Measurements from ENCODE around the gene NR2F1. TPM values are rescaled to one million over a fixed set of nuclear protein-coding genes. Genes with fewer than 3 reads are reported as not detected.

The NR2F1 gene
- total RNA-seq, 2 experiments from 2014 or later = not detected

DNA sequence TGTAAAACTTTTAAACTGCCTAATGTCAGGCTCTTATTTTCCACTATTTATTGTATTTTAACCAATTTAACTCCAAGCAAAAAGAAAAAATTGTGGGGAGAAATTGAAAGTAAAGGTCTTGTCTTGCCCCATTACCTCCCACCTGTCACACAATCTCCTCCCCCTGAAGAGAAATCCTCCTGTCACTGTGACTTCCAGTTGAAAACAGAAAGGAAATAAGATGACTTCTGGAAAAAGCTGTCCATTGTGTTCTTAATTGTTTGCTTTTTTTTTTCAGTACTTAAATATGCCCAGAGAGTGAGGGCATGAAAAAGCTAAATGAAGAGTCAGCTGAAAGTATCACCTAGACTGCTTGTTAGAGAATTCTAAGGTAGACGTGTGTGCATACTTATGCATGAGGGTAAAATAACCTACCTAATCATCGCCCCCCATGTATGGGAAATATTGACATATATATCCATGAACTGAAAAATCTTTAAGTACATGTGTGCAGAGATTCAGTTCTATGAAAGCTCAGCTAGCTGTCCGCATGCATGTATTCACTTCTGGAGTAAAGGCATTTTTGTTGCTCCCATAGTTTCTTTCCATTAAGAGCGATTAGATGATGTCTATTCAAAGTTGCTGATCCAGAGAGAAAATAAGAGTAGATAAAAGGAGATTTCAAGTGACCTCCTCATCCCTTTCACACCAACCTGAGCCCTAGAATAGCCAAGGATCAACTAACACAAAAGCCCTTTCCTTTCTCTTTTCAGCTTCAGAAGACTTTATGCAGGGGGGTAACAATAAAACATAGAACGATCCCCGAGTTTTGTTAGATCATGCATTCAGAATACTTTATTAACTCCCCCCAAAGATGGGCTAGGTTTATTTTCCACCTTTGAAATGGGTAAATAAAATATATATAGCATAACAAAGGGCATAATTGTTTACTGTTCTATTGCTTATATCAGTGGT, 7.3 kb upstream of the NR2F1 start:
- Mint-ChIP-seq H3K4me1 (ENCODE audit: low read depth) (peaks cover 23% of the 10 kb centered on the region), H3K9me3 (no peaks in the 10 kb centered on the region), H3K27me3 (peaks cover 84% of the 10 kb centered on the region), H3K4me3 (no peak overlapping the region), H3K27ac (no peak overlapping the region), H3K36me3 (ENCODE audit: low read depth) (no peaks in the 10 kb centered on the region)
- POLR2A ChIA-PET = no interaction called here
- ATAC-seq = no peak
- DNase-seq = no peak
- intact Hi-C loops (cut with micrococcal nuclease) = no loop called here
- TF ChIP-seq, protein P1, sequence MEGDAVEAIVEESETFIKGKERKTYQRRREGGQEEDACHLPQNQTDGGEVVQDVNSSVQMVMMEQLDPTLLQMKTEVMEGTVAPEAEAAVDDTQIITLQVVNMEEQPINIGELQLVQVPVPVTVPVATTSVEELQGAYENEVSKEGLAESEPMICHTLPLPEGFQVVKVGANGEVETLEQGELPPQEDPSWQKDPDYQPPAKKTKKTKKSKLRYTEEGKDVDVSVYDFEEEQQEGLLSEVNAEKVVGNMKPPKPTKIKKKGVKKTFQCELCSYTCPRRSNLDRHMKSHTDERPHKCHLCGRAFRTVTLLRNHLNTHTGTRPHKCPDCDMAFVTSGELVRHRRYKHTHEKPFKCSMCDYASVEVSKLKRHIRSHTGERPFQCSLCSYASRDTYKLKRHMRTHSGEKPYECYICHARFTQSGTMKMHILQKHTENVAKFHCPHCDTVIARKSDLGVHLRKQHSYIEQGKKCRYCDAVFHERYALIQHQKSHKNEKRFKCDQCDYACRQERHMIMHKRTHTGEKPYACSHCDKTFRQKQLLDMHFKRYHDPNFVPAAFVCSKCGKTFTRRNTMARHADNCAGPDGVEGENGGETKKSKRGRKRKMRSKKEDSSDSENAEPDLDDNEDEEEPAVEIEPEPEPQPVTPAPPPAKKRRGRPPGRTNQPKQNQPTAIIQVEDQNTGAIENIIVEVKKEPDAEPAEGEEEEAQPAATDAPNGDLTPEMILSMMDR (IDR thresholded peaks at IDR 0.05) = no peak
- CTCF ChIA-PET = interaction anchor here (1.1 to 1.3 kb wide), 4 partner anchors 10 to 256 kb away, joined by 3 to 4 read pairs (median 3); no protein-coding TSS in a partner anchor

DNA sequence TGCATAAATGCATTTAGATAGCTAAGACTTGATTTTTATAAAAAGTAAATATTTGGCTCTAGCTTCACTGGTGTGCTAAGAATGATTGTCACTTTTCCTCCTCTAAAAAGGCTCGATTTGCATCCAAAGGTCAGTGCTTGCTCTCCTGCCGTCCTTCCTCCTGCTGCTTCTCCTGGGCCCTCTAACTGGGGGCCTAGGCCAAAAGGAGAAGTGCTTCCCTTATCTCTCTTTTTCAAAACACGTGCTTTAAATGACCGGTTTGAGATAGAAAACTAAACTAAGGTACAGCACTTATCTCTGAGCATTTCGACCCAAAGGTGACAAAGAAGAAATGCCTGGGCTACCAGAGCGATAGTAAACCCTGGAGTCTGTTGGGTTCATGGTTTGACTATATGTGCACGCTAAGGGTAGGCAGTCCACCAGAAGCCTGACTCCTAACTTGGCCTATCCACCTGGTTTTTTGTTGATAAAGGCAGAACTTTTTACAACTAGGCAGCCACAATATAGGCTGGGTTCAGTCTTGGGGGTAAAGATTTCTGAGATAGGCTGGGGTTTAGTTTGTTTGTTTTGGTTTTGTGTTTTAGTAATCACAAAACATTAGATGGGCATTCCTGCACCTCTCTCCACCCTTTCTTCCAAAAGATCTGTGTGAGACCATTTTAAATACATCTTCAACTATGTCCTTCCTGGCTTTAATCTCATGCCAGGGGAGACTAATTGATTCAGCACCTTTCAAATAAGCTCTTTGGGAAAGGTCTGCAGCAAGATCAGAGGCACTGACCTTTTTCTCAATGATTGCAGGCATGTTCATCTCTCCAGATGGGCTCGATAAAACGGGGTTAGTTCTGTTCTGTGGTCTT, 5.8 kb upstream of the NR2F1 start:
- POLR2A ChIA-PET = no interaction called here
- H3K4me3 Mint-ChIP-seq = no peak overlapping the region
- CTCF ChIA-PET = interaction anchor here (1.2 to 1.4 kb wide), 2 partner anchors 21 to 25 kb away, joined by 3 read pairs; no protein-coding TSS in a partner anchor

DNA sequence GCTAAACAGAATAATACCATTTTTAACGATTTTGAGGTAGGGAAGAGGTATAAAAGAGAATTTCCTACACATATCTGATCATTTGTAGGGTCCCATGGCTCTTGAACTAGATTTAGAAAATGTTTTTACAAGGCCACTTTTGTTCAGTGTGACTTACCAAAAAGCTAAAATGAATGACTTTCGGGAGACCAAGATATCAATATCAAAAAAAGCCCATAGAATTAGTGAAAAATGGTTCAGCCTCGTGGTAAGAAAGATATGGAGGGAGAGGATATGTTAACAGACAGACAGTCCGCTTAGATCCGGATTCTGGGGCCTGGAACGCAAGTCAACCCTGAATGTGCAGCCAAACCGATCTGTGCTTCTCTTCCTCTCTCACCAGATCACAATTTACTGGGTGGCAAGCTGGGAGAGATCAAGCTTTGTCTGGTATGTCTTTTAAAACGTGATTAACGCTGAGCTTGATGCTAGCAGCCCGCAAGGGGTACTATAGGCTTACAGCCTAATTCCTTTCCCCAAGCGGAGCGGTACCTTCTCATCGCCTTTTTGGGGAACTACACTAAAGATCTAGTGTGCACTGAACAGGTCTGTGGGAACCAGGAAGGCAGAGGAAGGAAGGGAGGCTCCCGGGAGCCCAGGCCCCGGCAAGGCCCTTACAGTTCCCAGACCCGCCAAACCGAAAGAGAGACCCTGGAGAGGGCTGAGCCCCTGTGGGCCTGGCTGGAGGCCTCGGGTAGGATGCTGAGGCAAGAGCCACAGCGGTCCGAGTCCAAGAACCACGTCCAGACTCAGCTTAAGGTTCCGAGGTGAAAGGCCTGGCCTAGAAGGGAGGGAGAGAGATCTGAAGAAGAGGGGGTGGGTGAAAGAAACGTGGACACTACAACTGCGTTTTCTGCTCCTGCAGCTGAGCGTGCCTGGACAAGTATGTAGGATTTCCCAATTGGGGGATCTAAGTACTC, 4.9 kb upstream of the NR2F1 start:
- no peak overlapping the region for H3K27ac Mint-ChIP-seq
- peaks cover 10% of the 10 kb centered on the region for H3K4me1 Mint-ChIP-seq (ENCODE audit: low read depth)
- no peak overlapping the region for H3K4me3 Mint-ChIP-seq
- TF ChIP-seq, protein P1 (IDR thresholded peaks at IDR 0.05) = no peak
- CTCF ChIA-PET = interaction anchor here (1.4 to 2.0 kb wide), 2 partner anchors 24 to 223 kb away, joined by 3 to 10 read pairs; no protein-coding TSS in a partner anchor
- no peaks in the 10 kb centered on the region for H3K36me3 Mint-ChIP-seq (ENCODE audit: low read depth)
- DNase-seq = no peak
- peaks cover 65% of the 10 kb centered on the region for H3K27me3 Mint-ChIP-seq
- intact Hi-C loops (cut with micrococcal nuclease) = no loop called here
- no peak for ATAC-seq
- no peaks in the 10 kb centered on the region for H3K9me3 Mint-ChIP-seq
- POLR2A ChIA-PET = interaction anchor here (1.3 kb wide), 1 partner anchor 29 kb away, joined by 3 read pairs; no protein-coding TSS in a partner anchor

More for the DNA sequence above, 5.8 kb upstream of the NR2F1 start:
- TF ChIP-seq, protein P1 (IDR thresholded peaks at IDR 0.05) = no peak
- ATAC-seq (no peak), DNase-seq (no peak)
- intact Hi-C loops (cut with micrococcal nuclease) = no loop called here
- H3K36me3 Mint-ChIP-seq (ENCODE audit: low read depth) = no peaks in the 10 kb centered on the region
- H3K4me1 Mint-ChIP-seq (ENCODE audit: low read depth) = peaks cover 15% of the 10 kb centered on the region
- no peak overlapping the region for H3K27ac Mint-ChIP-seq
- peaks cover 74% of the 10 kb centered on the region for H3K27me3 Mint-ChIP-seq
- no peaks in the 10 kb centered on the region for H3K9me3 Mint-ChIP-seq

DNA sequence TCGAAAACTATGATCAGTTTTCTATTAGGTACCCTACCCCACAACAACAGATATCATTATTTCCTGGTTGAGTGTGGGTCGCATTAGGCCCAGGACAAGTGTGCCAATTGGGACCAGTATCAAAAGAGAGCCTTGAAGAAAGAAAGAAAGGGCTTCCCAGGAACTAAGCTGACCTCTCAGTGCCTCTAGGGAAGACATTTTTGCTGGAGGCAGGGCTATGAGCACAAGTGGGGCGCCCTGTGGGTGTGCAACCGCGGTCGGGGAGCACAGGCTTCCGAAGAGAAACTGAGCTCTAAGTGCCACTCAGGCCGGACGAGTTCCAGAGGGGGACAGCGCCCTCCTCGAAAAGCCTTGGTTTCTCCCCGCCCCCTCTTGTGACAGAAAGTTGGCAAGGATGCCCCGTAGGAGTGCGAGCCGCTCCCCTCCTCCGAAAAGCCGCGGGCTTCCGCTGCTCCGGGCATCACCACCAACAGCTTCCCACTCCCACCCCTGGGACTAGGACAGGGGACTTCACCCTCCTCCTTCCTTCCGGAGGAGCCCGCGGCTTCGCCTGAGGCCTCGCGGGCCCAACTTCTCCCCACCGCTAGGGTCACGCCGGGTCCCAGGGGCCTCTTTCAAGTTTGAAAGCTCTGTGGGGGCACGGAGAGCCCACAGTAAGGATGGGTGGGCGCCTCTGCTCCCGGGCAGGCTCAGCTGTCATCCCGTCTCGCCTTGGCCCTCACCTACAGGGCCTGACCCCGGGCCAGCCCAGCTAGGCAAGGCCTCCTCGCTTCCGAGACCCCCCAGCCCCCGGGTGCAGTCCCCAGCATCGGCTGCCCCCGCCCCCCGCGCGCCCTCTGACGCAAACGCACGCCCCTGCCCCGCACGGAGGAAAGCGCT, 4.0 kb upstream of the NR2F1 start:
- Mint-ChIP-seq H3K4me3 (peak overlapping the region; percentile 7), H3K27ac (no peak overlapping the region), H3K4me1 (ENCODE audit: low read depth) (peaks cover 10% of the 10 kb centered on the region), H3K27me3 (peaks cover 60% of the 10 kb centered on the region), H3K9me3 (no peaks in the 10 kb centered on the region), H3K36me3 (ENCODE audit: low read depth) (no peaks in the 10 kb centered on the region)
- DNase-seq = no peak
- intact Hi-C loops (cut with micrococcal nuclease) = no loop called here
- ATAC-seq = no peak
- CTCF ChIA-PET = interaction anchor here (1.4 to 2.0 kb wide), 2 partner anchors 24 to 222 kb away, joined by 3 to 10 read pairs; no protein-coding TSS in a partner anchor
- TF ChIP-seq, protein P1 (IDR thresholded peaks at IDR 0.05) = no peak
- POLR2A ChIA-PET = interaction anchor here (1.2 to 1.3 kb wide), 2 partner anchors 8 to 28 kb away, joined by 3 read pairs; no protein-coding TSS in a partner anchor
